Tibial artery (tissue), 4 donors: Measurements from ENCODE around the gene PLEKHG1.

ENCODE experiments used
- DNase-seq, 2 donors: peaks; one replicate each; pipeline ENCODE4 v3.0.0-alpha.2; 2019
- H3K27ac ChIP-seq, 2 donors: fragments of 200-600 bp; sonication (generic) in 1 of 2; 1 replicate in 1 of 2; 2 replicates in 1 of 2; pipeline ENCODE4 v1.5.1; 2018 to 2019; ENCODE audit warnings: mild to moderate bottlenecking in 1 of 2
- H3K27me3 ChIP-seq, 2 donors: fragments of 200-600 bp; sonication (generic) in 1 of 2; one replicate each; pipeline versions ENCODE4 v1.5.1 to v1.6.0; 2016 to 2019
- H3K36me3 ChIP-seq, 3 donors: fragments of 200-600 bp; sonication (generic) in 2 of 3; one replicate each; pipeline ENCODE4 v1.5.1; 2016 to 2019; ENCODE audit warnings: mild to moderate bottlenecking in 2 of 3
- H3K4me1 ChIP-seq, 4 donors: fragments of 200-600 bp; sonication (generic) in 2 of 4; 1 replicate in 3 of 4; 2 replicates in 1 of 4; pipeline ENCODE4 v1.5.1; 2016 to 2019
- H3K4me3 ChIP-seq, 2 donors: fragments of 200-600 bp; sonication (generic) in 1 of 2; 1 replicate in 1 of 2; 2 replicates in 1 of 2; pipeline ENCODE4 v1.5.1; 2018 to 2019; ENCODE audit warnings: mild to moderate bottlenecking in 2 of 2
- H3K9me3 ChIP-seq, 3 donors: fragments of 200-600 bp; sonication (generic) in 1 of 3; one replicate each; pipeline ENCODE4 v1.5.1; 2016 to 2019
- CTCF ChIP-seq, 2 experiments: fragments of 200-600 bp in 1 of 2; fragments of 450-650 bp in 1 of 2; IDR thresholded peaks; one replicate each; pipeline ENCODE4 v1.5.1; 2017 to 2019; ENCODE audit warnings: antibody characterized with exemption in 2 of 2, mild to moderate bottlenecking in 1 of 2, moderate library complexity in 1 of 2
- intact Hi-C: fragments of 100-400 bp; cut with DNase I; formaldehyde crosslinking; loops from one replicate; pipeline ENCODE4 v1.15.0; 2023; ENCODE audit warnings: low total_unique reads

Gene PLEKHG1

GRCh38 chr6:150622941-150623874 is 23.5 kb downstream of the PLEKHG1 start:
- peaks cover 0 to 3% of the 10 kb centered on the region in 2 donors for H3K27me3 ChIP-seq
- H3K9me3 ChIP-seq = no peaks in the 10 kb centered on the region
- no peak for TF ChIP-seq CTCF (IDR thresholded peaks at IDR 0.05)
- no peaks in the 10 kb centered on the region for H3K36me3 ChIP-seq
- DNase-seq = no peak
- no peaks in the 10 kb centered on the region for H3K4me1 ChIP-seq
- intact Hi-C loops = no loop called here
- H3K27ac ChIP-seq = no peak overlapping the region
- no peak overlapping the region for H3K4me3 ChIP-seq

GRCh38 chr6:150624191-150624590 is 24.5 kb downstream of the PLEKHG1 start:
- H3K9me3 ChIP-seq = no peaks in the 10 kb centered on the region
- H3K27me3 ChIP-seq = peaks cover 0 to 3% of the 10 kb centered on the region in 2 donors
- no peak for TF ChIP-seq CTCF (IDR thresholded peaks at IDR 0.05)
- no peaks in the 10 kb centered on the region for H3K36me3 ChIP-seq
- H3K4me3 ChIP-seq = no peak overlapping the region
- intact Hi-C loops = no loop called here
- no peak overlapping the region for H3K27ac ChIP-seq
- H3K4me1 ChIP-seq = no peaks in the 10 kb centered on the region
- no peak for DNase-seq

GRCh38 chr6:150625927-150626326 is 26.2 kb downstream of the PLEKHG1 start:
- intact Hi-C loops = no loop called here
- no peak overlapping the region for H3K4me3 ChIP-seq
- H3K27me3 ChIP-seq = peaks cover 0 to 3% of the 10 kb centered on the region in 2 donors
- no peak overlapping the region for H3K27ac ChIP-seq
- no peaks in the 10 kb centered on the region for H3K9me3 ChIP-seq
- no peaks in the 10 kb centered on the region for H3K4me1 ChIP-seq
- no peak for TF ChIP-seq CTCF (IDR thresholded peaks at IDR 0.05)
- H3K36me3 ChIP-seq = no peaks in the 10 kb centered on the region
- no peak for DNase-seq

GRCh38 chr6:150627154-150627553 is 27.5 kb downstream of the PLEKHG1 start:
- no peak for TF ChIP-seq CTCF (IDR thresholded peaks at IDR 0.05)
- H3K27ac ChIP-seq = no peak overlapping the region
- no peak for DNase-seq

GRCh38 chr6:150627585-150628025 is 27.9 kb downstream of the PLEKHG1 start:
- intact Hi-C loops = no loop called here
- no peaks in the 10 kb centered on the region for H3K4me1 ChIP-seq
- no peaks in the 10 kb centered on the region for H3K36me3 ChIP-seq
- DNase-seq = no peak
- TF ChIP-seq CTCF (IDR thresholded peaks at IDR 0.05) = no peak
- no peak overlapping the region for H3K4me3 ChIP-seq
- H3K9me3 ChIP-seq = no peaks in the 10 kb centered on the region
- H3K27ac ChIP-seq = no peak overlapping the region
- H3K27me3 ChIP-seq = peaks cover 0 to 3% of the 10 kb centered on the region in 2 donors

More at GRCh38 chr6:150627154-150627553, 27.5 kb downstream of the PLEKHG1 start:
- Histone ChIP-seq H3K4me3 (no peak overlapping the region), H3K9me3 (no peaks in the 10 kb centered on the region), H3K36me3 (no peaks in the 10 kb centered on the region), H3K27me3 (peaks cover 0 to 3% of the 10 kb centered on the region in 2 donors), H3K4me1 (no peaks in the 10 kb centered on the region)
- intact Hi-C loops = no loop called here
